Endothelial cell of hepatic sinusoid (primary cell): Measurements from ENCODE around the gene CCDC152.
"Not testable (repeated sequence)": the region's sequence is repeated elsewhere in the genome, so short reads cannot be mapped to it uniquely, and the experiment has no call there.

Source experiments
- in situ Hi-C: cut with HindIII; loops from 2 replicates; pipeline ENCODE4 v1.10.0; 2017; ENCODE audit warnings: low sequenced_read_pairs

CCDC152 gene

GRCh38 chr5:42843675-42844292 is 87.2 kb downstream of the CCDC152 start:
- in situ Hi-C loops, result no loop called here

GRCh38 chr5:42844408-42844807 is 87.8 kb downstream of the CCDC152 start:
- in situ Hi-C loops, result not testable (repeated sequence)

- in situ Hi-C loops, result no loop called here
These were observed 91.9 kb downstream of the CCDC152 start for GRCh38 chr5:42848545-42848944.

GRCh38 chr5:42851481-42851880 is 94.9 kb downstream of the CCDC152 start:
- in situ Hi-C loops, result no loop called here
